NCI-H146 treated with DMSO at 0.1 percent for 48 hours (cell line): Measurements from ENCODE around the gene ESRRG.
A peak's percentile ranks its signal among the peaks of the same experiment; 100 is the strongest.

ENCODE experiments used
- DNase-seq: peaks from one replicate; lab custom pipeline; 2025; ENCODE audit not compliant: unreplicated experiment; lab: John Stamatoyannopoulos, UW

ESRRG gene

GRCh38 chr1:216632980-216633379 lies 90.2 kb downstream of the ESRRG start:
- DNase-seq, result no peak

- DNase-seq, result no peak
Observed at GRCh38 chr1:216630532-216630931, 92.7 kb downstream of the ESRRG start.

- no peak for DNase-seq
Observed at GRCh38 chr1:216627252-216627651, 96.0 kb downstream of the ESRRG start.

GRCh38 chr1:216626394-216627067 lies 96.7 kb downstream of the ESRRG start:
- no peak for DNase-seq

- no peak for DNase-seq
Observed at GRCh38 chr1:216621536-216621935, 101.7 kb downstream of the ESRRG start.

- DNase-seq, result no peak
Observed at GRCh38 chr1:216617081-216617875, 106.0 kb downstream of the ESRRG start.

- DNase-seq, result no peak
Observed at GRCh38 chr1:216616425-216616824, 106.8 kb downstream of the ESRRG start.

- no peak for DNase-seq
Observed at GRCh38 chr1:216614011-216614934, 109.0 kb downstream of the ESRRG start.

GRCh38 chr1:216612291-216612690 lies 110.9 kb downstream of the ESRRG start:
- DNase-seq, result no peak

- DNase-seq, result no peak
Observed at GRCh38 chr1:216607067-216607697, 116.0 kb downstream of the ESRRG start.

- peak; percentile 88 for DNase-seq
Observed at GRCh38 chr1:216606047-216606637, 117.1 kb downstream of the ESRRG start.

- no peak for DNase-seq
Observed at GRCh38 chr1:216604771-216605170, 118.5 kb downstream of the ESRRG start.

GRCh38 chr1:216600730-216601609 lies 122.3 kb downstream of the ESRRG start:
- DNase-seq, result peak; percentile 50

- DNase-seq, result no peak
Observed at GRCh38 chr1:216599851-216600250, 123.4 kb downstream of the ESRRG start.

GRCh38 chr1:216598448-216598847 lies 124.8 kb downstream of the ESRRG start:
- no peak for DNase-seq

- DNase-seq, result no peak
Observed at GRCh38 chr1:216596281-216596862, 126.9 kb downstream of the ESRRG start.

- DNase-seq, result no peak
Observed at GRCh38 chr1:216587715-216588114, 135.5 kb downstream of the ESRRG start.

GRCh38 chr1:216582151-216582550 lies 141.1 kb downstream of the ESRRG start:
- no peak for DNase-seq

- DNase-seq, result no peak
Observed at GRCh38 chr1:216580538-216581057, 142.6 kb downstream of the ESRRG start.
